Measurements from ENCODE around the gene FAM107A.

FAM107A gene

DNA sequence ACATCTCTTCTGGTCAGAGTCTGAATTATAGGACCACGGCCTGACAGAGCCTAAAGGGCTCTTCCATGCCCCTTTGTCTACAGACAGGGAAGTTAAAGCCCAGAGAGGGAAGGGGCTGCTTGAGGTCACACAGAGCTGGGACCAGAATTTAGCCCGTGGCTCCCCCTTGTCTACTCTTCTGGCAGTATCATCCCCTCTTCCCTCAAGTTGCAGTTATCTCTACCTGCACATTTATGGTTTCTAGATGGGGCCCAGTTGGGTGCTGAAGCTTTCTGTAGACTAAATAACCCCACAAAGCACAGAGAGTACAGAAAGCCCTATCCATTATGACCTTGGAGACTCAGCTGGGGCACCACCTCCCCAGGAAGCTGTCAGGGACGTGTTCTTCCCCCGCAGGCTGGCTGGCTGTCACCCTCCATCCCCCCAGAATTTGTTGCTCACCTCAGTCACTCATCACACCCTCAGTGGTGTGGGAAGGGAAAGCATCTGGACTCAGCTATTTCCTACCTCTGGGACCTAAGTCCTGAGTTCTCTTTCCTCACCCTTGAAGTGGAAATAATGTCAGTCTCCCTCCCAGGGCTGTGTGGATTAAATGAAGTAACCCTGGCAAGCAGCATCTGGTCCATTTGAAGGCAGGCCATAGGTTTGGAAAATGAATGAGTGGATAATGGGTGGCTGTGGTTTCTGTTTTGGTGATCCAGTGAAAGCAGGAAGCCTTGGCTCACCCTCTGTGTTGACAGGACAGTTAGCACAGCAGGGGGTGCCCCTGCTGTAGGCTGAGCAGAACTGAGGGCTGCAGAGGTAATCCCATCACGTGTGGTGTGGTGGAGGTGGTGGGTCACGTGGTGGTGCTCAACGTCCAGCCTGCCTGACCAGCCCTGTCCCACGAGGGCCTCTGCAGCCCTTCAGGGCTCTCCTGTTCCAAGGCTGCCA lies 56.5 kb downstream of the FAM107A start:
- no peak for DNase-seq (ENCODE audit: low read depth in 1 of 2, low spot score in 1 of 2)

DNA sequence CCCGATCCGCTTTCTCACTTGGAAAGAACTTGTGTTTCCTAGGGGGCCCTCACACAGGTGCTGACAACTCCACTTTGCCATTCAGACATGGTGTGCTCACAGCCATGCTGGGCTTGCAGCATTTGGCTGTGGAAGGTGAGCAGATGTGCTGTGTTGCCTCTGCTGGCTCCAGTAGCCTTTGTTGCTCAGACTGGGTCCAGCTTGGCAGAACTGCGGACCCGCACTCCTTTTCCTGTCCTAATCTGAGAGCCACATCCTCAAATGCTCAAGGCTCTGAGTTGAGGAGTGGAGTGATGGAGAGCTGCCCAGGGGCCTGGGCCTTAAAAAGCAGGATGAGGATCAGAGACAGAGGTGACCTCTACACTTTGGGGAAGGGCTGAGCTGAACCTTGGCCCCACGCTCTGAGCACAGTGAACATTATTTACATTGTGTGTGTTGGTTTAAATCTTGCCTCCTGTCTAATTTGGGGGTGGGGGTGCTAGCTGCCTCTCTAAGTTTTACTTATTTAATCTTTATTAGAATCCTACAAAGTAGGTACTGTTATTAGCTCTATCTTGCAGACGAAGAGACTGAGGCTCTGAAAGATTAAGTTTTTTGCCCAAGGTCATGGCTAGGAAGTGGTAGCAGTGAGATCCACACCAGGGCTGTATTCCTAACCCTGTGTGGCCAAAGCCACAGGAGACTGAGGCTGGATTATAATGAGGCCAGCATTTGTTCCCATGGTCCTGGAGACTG lies 57.4 kb downstream of the FAM107A start:
- no peak for DNase-seq (ENCODE audit: low read depth in 1 of 2, low spot score in 1 of 2)

DNA sequence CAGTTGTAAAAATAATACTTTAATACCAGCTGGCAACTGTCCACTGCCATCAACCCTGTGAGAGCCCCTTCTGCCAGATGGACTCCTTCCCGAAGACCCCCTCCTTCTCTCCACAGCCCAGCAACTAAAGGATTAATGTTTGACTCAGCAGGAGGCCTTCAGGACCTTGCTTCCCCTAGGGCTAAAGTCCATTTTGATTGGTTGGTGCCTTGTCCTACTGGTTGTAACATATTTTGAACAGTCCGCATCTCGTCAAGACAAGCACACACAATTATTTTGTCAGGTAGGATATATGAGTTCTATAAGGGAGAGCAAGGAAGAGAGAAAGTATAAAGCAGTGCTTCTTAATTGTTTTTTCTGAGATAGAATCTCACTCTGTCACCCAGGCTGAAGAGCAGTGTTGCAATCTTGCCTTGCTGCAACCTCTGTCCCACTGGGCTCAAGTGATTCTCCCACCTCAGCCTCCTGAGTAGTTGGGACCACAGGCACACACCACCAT lies 58.9 kb downstream of the FAM107A start:
- no peak for DNase-seq (ENCODE audit: low read depth in 1 of 2, low spot score in 1 of 2)

DNA sequence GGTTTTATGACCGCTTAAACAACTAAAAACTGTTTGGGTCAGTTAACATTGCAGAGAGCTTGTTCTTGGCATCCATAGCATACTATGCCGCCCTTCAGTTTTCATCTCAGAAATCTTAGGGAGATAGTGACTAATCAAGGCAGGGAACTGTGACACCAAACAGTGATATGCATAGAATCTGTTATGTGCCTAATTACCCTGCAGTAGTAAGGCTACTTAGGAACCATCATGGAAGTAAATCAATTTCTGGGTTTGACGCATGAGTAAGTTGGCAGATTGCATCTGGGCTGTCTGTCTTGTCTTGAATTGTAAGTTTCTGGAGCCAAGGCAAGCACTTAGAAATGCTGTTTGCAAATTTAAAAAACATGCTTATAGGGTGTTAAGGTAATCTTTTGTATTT lies 62.8 kb downstream of the FAM107A start:
- DNase-seq (ENCODE audit: low read depth in 1 of 2, low spot score in 1 of 2) = no peak

All from activated T-helper 1 cell treated with anti-CD3 and anti-CD28 coated beads, Interleukin-2, amount 50 U/mL, for 16 hours (primary cell).